DOHH2 (cell line): Measurements from ENCODE around the gene RNF32.
"Not testable (repeated sequence)": the region's sequence is repeated elsewhere in the genome, so short reads cannot be mapped to it uniquely, and the experiment has no call there.

Source experiments
- H3F3A ChIP-seq: fragments of 200-600 bp; sonication (generic), shearing (Covaris generic); 2 replicates; pipeline ENCODE4 v1.6.0; 2016; ENCODE audit warnings: antibody characterized with exemption, mild to moderate bottlenecking; ENCODE audit not compliant: control insufficient read depth, insufficient read depth
- H3K27ac ChIP-seq: fragments of 200-600 bp; sonication (generic); 2 replicates; pipeline ENCODE4 v1.5.1; 2014; ENCODE audit warnings: low read depth, mild to moderate bottlenecking, low read length, moderate library complexity
- H3K27me3 ChIP-seq: fragments of 200-600 bp; sonication (generic); 2 replicates; pipeline ENCODE4 v1.6.1; 2014; ENCODE audit warnings: mild to moderate bottlenecking, low read length, mixed read lengths; ENCODE audit not compliant: control insufficient read depth
- H3K36me3 ChIP-seq: fragments of 200-600 bp; sonication (generic); 2 replicates; pipeline ENCODE4 v1.6.1; 2014; ENCODE audit warnings: mild to moderate bottlenecking, low read length, moderate library complexity, mixed read lengths; ENCODE audit not compliant: control insufficient read depth
- H3K4me1 ChIP-seq: fragments of 200-600 bp; sonication (generic); 2 replicates; pipeline ENCODE4 v1.6.1; 2014; ENCODE audit warnings: mild to moderate bottlenecking, low read length, mixed read lengths; ENCODE audit not compliant: control insufficient read depth
- H3K4me2 ChIP-seq: fragments of 200-600 bp; sonication (generic); 2 replicates; pipeline ENCODE4 v1.6.0; 2014; ENCODE audit warnings: mild to moderate bottlenecking, low read length, moderate library complexity
- H3K4me3 ChIP-seq: fragments of 200-600 bp; sonication (generic); 2 replicates; pipeline ENCODE4 v1.5.1; 2014; ENCODE audit warnings: mild to moderate bottlenecking, low read length, mixed read lengths
- H3K79me2 ChIP-seq: fragments of 200-600 bp; sonication (generic); 2 replicates; pipeline ENCODE4 v1.6.1; 2014; ENCODE audit warnings: mild to moderate bottlenecking, low read length, mixed read lengths; ENCODE audit not compliant: control insufficient read depth
- H3K9me2 ChIP-seq: fragments of 200-600 bp; sonication (generic); replicated peaks from 2 replicates; pipeline ENCODE4 v1.6.1; 2014; ENCODE audit warnings: mild to moderate bottlenecking, low read length, mixed read lengths; ENCODE audit not compliant: control insufficient read depth
- H3K9me3 ChIP-seq: fragments of 200-600 bp; sonication (generic); 2 replicates; pipeline ENCODE4 v1.6.1; 2014; ENCODE audit warnings: antibody characterized with exemption, low read length, mixed read lengths; ENCODE audit not compliant: control insufficient read depth, insufficient read depth
- H4K20me1 ChIP-seq: fragments of 200-600 bp; sonication (generic); 2 replicates; pipeline ENCODE4 v1.6.0; 2014; ENCODE audit warnings: low read depth, mild to moderate bottlenecking, antibody characterized with exemption, low read length, moderate library complexity; ENCODE audit not compliant: control insufficient read depth, insufficient read depth
- CTCF ChIP-seq: fragments of 200-600 bp; sonication (generic); IDR thresholded peaks from one replicate; pipeline ENCODE4 v1.5.1; 2014; ENCODE audit warnings: antibody characterized with exemption, mild to moderate bottlenecking, low read depth, low read length; ENCODE audit not compliant: poor library complexity, severe bottlenecking
- EZH2phosphoT487 ChIP-seq: fragments of 200-600 bp; sonication (generic); IDR thresholded peaks from 2 replicates; pipeline ENCODE4 v1.6.1; 2017; ENCODE audit warnings: borderline replicate concordance, mild to moderate bottlenecking, antibody characterized with exemption, low read length, moderate library complexity, mixed read lengths

RNF32 gene

GRCh38 chr7:156629873-156630272 lies 10.7 kb upstream of the RNF32 start:
- TF ChIP-seq EZH2phosphoT487 = no peak
- no peak for TF ChIP-seq CTCF
- Histone ChIP-seq H3K4me1 (no peaks in the 10 kb centered on the region), H3K36me3 (no peaks in the 10 kb centered on the region)

DNA sequence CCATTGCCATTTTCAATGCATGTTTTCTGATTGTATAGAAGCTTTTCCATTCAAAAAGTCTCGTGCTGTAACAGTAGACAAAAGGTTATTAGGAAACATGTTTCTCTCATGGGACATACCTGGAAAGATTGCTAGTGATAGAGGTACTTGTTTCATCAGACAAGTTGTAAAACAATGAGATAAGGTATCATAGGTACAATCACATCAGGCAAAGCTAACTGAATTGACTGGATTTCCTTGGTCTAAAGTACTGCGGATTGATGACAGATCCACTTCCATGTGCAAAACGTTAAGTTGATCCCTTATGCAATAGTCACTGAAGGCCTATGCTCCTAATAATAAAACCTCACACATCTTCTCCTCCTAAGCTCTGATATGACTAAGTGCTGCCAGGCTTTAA lies 6.5 kb upstream of the RNF32 start:
- Histone ChIP-seq H3K79me2 (peaks cover 12% of the 10 kb centered on the region), H3K4me2 (no peak overlapping the region), H3K27ac (no peak overlapping the region), H3K9me2 (no peaks in the 10 kb centered on the region), H3K36me3 (no peaks in the 10 kb centered on the region), H3K9me3 (peaks cover 13% of the 10 kb centered on the region; the same call in 1 of the 2 replicates), H3K27me3 (0 out of 2 replicates have a peak, but pooled peaks cover 2% of the 10 kb centered on the region), H3K4me3 (no peak overlapping the region), H4K20me1 (no peaks in the 10 kb centered on the region), H3K4me1 (no peaks in the 10 kb centered on the region; the same call in 1 of the 2 replicates), H3F3A (no peaks in the 10 kb centered on the region)
- TF ChIP-seq CTCF (no peak), EZH2phosphoT487 (no peak)

More at GRCh38 chr7:156629873-156630272, 10.7 kb upstream of the RNF32 start:
- 0 out of 2 replicates have a peak, but pooled peaks cover 2% of the 10 kb centered on the region for H3K27me3 ChIP-seq
- H4K20me1 ChIP-seq = no peaks in the 10 kb centered on the region
- no peaks in the 10 kb centered on the region for H3K9me2 ChIP-seq
- H3F3A ChIP-seq = no peaks in the 10 kb centered on the region
- peaks cover 19% of the 10 kb centered on the region for H3K9me3 ChIP-seq
- H3K27ac ChIP-seq = no peak overlapping the region
- no peak overlapping the region for H3K4me3 ChIP-seq
- H3K79me2 ChIP-seq = no peaks in the 10 kb centered on the region
- no peak overlapping the region for H3K4me2 ChIP-seq

DNA sequence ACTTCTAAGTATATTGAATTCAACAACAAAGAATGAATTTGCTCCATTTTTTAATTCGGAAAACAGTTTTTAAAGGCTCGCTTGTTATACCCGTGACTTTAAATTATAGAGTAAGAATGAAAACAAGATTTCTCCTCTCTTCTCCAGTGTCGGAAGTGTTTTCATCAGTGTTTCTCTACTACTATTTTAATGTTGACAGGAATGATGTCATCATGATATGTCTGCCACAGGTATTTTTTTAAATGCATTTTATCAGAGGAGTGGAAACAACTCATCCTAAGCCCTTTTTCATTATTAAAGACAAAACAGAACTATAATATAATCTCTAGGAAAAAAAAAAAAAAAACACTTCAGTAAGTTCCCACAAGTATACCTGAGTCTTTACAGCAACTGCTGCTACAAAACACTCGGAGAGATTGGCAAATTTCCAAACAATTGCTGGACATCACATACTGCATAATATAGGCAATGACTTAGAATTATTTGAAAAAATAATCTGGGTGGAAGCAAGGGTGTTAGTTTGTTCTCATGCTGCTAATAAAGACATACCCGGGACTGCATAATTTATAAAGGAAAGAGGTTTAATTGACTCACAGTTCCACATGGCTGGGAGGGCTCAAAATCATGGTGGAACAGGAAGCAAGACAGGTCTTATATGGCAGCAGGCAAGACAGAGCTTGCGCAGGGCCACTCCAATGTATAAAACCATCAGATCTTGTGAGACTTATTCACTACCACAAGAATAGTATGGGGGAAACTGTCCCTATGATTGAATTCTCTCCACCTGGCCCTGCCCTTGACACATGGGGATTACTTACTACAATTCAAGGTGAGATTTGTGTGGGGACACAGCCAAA lies 4.8 kb upstream of the RNF32 start:
- H3K4me2 ChIP-seq = no peak overlapping the region
- H3K4me1 ChIP-seq = peaks cover 11% of the 10 kb centered on the region
- no peak overlapping the region for H3K27ac ChIP-seq
- TF ChIP-seq CTCF = no peak
- no peak for TF ChIP-seq EZH2phosphoT487
- H3K9me3 ChIP-seq = peaks cover 8% of the 10 kb centered on the region
- H4K20me1 ChIP-seq = no peaks in the 10 kb centered on the region
- H3K27me3 ChIP-seq = 0 out of 2 replicates have a peak, but pooled peaks cover 2% of the 10 kb centered on the region
- H3K79me2 ChIP-seq = peaks cover 22% of the 10 kb centered on the region
- H3K36me3 ChIP-seq = no peaks in the 10 kb centered on the region
- no peaks in the 10 kb centered on the region for H3F3A ChIP-seq
- H3K9me2 ChIP-seq = no peaks in the 10 kb centered on the region
- H3K4me3 ChIP-seq = no peak overlapping the region

- H3K36me3 ChIP-seq, H4K20me1 ChIP-seq, H3F3A ChIP-seq, H3K4me2 ChIP-seq, H3K9me3 ChIP-seq, H3K4me3 ChIP-seq, H3K9me2 ChIP-seq, H3K27me3 ChIP-seq, H3K27ac ChIP-seq: not testable (repeated sequence)
- peaks cover 29% of the 10 kb centered on the region for H3K79me2 ChIP-seq
- peaks cover 20% of the 10 kb centered on the region for H3K4me1 ChIP-seq
Measured at GRCh38 chr7:156637093-156637492, 3.5 kb upstream of the RNF32 start.
